ENCODE measurements around the gene UCP2.
"Not testable (repeated sequence)": the region's sequence is repeated elsewhere in the genome, so short reads cannot be mapped to it uniquely, and the experiment has no call there.

The UCP2 gene

DNA sequence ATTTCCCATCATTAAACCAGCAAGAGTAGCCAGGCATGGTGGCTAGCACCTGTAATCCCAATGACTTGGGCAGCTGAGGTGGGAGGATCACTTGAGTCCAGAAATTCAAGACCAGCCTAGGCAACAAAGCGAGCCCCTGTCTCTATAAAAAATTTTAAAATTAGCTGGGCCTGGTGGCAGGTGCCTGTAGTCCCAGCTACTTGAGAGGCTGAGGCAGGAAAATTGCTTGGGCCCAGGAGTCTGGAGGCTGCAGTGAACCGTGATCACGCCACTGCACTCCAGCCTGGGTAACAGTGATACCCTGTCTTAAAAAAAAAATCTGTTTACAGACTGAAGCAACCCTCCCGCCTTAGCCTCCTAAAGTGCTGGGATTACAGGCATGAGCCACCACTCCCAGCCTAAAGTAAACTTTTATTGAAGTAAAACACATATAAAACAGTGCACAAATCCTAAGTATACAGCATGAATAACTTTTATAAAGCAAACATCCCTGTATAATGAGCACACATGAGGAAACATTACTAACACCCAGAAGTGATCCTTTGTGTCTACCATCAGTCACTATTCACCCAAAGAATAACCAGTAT is 13.6 kb upstream of the UCP2 start:
- FAIRE-seq, result no peak

DNA sequence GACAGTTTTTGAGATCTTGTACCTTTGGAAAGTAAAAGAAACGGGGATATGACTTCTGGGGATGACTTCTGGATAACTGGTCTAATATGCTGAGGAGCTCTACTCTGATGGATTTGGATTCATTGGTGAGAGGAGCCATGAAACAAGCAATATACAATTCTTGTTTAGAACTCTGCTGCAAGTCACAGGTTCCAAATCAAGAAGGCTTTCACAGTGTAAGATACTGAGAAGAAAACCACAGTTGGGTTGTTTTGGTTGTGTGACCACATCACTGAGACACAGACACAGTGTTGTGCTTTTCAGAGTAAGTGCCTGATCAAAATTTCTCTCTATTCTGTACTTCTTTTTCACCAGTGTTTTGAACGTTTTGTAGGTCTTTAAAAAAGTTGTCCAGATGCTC is 13.1 kb upstream of the UCP2 start:
- FAIRE-seq, result peak; percentile 46

More for the DNA sequence above, 13.6 kb upstream of the UCP2 start:
- no peak for DNase-seq (ENCODE audit: extremely low spot score, insufficient read length, low read depth)

DNA sequence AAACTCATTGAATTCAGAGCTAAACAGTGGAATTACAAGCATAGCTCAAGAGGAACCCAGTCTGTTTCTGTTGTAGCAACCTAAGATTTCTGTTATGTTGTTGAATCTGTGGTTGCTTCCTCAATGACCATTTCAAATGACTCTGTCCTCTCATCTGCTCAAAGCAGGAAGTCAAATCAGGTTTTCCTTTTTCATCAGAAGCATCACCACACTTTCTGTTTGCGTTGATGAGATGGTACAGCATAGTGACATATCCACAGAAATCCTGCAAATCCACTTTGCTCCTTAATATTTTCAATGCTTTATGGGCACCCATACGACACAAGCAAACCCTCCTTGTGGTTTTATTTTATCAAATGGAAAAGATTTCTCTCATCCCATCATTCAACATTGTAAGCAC is 12.6 kb upstream of the UCP2 start:
- DNase-seq (ENCODE audit: extremely low spot score, insufficient read length, low read depth), result no peak
- peak; percentile 84 for FAIRE-seq

More for the DNA sequence above, 13.1 kb upstream of the UCP2 start:
- no peak for DNase-seq (ENCODE audit: extremely low spot score, insufficient read length, low read depth)

DNA sequence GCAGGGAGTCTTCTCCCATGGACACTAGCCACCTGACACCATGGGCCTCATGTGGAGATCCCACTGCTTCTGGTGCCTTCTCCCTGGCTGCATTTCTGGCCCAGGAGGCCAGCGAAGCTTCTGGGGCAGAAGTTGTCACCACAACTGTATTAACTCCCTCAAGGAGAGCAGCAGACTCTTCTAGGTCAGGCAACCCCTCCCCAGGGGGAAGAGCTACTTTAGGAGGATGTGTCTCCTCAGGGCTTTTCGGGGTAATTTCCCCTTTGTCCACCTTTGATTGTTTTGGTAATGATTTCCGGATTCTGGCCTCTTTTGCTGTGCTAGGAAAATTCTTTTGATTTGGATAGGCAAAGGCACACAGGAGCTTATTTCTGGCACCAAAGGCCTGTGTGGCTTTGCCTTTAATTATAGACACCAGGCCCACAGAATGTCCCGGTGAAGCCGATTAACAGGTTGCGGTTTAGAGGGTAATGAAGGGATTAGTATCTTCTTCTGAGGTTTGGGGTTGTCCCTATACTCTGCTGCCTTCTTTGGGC is 8.9 kb upstream of the UCP2 start:
- DNase-seq (ENCODE audit: extremely low spot score, insufficient read length, low read depth) (no peak), FAIRE-seq (peak; percentile 76)

DNA sequence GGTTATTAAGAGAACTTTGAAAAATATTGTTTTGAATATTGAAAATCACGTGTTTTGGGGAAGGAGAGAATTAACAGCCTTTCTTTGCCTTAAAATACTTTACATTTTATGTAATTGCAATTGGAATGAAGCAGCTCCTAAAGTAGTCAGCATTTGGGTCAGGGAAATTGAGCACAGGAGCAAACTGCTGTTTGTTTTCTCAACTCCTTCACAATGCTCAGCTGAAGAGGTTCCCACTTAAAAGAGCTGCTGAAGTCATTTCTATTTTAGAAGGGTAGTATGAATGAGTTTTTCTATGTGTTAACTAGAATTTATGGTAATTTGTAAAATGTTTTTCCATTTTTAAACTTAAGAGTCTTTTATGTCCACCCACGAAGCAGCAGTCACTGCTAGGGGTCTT is 8.1 kb upstream of the UCP2 start:
- no peak for FAIRE-seq
- DNase-seq (ENCODE audit: extremely low spot score, insufficient read length, low read depth), result no peak

DNA sequence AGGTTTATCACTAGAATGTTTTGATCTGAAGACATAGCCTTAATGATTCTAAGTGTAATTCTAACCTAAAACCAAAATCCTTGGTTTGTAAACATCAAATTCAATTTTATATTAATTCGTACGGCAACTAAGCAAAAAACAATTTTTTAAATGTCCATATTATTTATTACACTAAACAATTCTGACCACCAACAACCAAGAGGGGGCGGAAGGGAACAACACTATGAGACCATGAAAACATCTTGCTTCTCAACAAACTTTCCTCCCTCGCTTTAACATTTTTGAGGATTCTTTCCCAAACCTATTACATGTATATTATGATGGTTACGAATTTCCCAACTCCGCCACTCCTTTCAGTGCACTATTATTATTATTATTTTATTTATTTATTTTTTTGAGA is 6.5 kb upstream of the UCP2 start:
- FAIRE-seq (no peak), DNase-seq (ENCODE audit: extremely low spot score, insufficient read length, low read depth) (no peak)

DNA sequence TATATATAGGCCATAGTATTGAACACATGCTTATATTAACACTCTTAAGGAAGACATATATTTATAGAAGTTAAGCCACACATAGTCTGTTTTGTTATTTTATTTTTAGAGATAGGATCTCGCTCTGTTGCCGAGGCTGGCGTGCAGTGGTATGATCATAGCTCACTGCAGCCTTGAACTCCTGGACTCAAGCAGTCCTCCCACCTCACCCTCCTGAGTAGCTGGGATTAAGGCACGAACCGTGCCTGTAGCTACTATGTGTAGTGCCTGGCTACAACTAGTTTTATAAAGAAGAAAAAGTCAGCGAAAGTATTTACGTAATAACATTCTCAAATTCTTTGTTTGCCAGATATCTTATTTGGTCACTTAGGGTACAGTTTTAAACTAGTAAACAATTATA is 5.6 kb upstream of the UCP2 start:
- FAIRE-seq, result no peak
- DNase-seq (ENCODE audit: extremely low spot score, insufficient read length, low read depth), result no peak

DNA sequence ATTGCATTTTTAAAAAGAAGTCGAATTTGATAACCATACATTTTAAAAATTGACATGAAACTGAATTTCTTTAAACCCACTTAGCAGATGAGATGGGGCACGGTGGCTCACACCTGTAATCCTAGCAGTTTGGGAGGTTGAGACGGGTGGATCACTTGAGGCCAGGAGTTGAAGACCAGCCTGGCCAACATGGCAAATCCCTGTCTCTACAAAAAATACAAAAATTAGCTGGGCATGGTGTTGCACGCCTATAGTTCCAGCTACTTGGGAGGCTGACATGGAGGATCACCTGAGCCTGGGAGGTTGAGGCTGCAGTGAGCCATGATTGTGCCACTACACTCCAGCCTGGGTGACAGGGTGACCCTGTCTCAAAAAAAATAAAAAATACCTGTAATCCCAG is 3.0 kb upstream of the UCP2 start:
- DNase-seq (ENCODE audit: extremely low spot score, insufficient read length, low read depth); FAIRE-seq: not testable (repeated sequence)

DNA sequence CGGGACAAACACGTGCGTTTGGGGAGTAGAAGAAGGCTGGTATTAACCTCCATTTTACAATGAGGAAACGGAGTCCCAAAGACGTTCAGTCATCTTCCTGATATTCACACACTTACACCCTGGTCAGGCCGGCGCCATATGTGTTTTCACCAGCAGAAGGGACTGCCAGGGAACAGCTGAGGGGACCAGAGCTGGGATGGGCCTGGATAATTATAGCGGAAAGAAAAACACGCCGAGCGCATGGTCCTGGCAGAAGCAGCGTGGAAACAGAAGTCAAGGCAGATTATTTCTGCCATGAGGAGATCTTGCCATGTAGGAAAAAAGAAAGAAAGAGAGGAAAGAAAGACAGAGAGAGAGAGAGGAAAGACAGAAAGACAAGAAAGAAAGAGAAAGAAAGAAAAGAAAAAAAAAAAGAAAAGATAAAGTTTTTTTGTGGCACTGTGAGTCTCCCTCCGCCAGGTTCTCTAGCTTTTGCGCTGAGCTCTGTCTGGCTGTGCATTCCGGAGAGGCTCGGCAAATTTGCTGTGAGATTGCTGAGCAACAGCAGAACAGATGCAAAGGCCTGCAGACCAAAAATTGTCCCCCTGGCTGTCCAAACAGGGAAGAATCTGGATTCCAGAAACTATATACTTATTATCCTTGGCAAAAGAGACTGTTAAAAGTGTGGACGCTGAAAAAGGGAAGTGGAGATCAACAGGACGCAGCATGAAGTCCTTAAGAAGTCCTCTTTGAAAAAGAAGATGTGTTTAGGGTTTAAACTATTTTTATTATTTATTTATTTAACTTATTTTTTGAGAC is 1.3 kb upstream of the UCP2 start:
- DNase-seq (ENCODE audit: extremely low spot score, insufficient read length, low read depth) (no peak), FAIRE-seq (no peak)

DNA sequence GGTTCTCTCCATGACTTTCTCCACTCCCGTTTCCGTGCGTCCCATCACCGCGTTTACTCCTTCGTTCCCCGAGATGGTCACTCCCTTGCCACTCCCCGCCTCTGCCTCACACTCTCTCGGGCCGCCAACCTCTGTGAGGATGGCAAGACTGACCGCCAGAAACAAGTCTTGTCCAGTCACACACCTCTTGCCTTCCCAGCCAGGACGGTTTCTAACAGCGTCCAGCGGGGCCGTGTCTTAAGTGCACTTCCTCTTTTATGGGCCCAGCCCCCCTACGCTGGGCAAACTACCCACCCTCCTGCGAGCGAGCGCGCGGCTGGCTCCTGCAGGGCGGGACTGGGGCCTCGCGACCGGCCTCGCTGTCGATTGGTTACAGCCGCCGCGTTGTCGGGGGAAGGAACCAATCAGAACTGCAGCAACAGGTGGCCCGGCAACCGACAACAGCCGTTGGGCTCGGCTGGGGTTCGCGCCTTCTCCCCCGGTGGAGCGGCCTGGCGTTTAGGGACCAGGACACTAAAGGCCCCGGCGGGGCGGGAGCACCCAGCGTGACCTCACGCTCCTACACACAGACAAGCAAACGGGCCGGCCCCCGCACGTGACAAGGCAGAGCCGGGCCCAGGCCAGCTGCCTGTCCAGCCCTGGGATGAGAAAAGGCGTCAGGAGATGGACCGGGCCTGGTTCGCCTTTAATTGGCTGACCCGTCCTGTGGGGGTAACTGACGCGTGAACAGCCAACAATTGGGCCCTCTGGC is 522 bp upstream of the UCP2 start:
- FAIRE-seq (peak; percentile 85), DNase-seq (ENCODE audit: extremely low spot score, insufficient read length, low read depth) (peak; percentile 93)

DNA sequence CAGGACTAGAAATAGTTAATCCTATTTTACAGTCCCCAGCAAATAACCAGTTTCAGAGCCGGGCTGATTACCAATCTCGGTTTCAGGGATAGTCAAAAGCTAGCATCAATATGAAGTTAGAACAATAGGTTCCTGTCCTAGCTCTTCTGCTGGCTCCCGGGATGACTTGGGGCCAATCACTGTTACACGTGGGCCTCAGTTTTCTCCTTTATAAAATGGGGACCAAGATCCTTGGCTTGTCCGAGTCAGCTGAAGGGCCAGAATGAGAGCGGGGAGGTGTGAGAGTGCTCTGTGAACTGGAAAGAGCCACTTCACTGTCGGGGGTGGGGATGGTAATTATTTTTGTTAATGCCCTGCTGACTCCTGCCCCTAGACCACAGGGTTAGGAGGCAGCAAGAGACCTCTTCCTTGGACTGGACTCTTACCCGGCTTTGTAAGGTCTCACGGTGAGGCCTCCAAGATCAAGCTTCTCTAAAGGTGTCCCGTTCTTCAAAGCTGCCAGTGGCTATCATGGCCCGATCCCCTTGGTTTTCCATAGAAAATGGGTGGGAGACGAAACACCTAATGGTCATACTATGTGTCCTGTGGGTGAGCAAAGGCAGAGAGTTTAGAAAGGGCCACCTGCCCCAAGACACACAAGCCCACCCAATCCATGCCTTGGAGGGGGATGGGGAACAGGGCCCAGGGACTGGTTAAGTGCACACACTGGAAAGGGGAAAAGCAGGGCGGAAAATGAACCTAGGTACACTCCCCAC is 1.4 kb downstream of the UCP2 start:
- FAIRE-seq, result no peak
- DNase-seq (ENCODE audit: extremely low spot score, insufficient read length, low read depth), result no peak

DNA sequence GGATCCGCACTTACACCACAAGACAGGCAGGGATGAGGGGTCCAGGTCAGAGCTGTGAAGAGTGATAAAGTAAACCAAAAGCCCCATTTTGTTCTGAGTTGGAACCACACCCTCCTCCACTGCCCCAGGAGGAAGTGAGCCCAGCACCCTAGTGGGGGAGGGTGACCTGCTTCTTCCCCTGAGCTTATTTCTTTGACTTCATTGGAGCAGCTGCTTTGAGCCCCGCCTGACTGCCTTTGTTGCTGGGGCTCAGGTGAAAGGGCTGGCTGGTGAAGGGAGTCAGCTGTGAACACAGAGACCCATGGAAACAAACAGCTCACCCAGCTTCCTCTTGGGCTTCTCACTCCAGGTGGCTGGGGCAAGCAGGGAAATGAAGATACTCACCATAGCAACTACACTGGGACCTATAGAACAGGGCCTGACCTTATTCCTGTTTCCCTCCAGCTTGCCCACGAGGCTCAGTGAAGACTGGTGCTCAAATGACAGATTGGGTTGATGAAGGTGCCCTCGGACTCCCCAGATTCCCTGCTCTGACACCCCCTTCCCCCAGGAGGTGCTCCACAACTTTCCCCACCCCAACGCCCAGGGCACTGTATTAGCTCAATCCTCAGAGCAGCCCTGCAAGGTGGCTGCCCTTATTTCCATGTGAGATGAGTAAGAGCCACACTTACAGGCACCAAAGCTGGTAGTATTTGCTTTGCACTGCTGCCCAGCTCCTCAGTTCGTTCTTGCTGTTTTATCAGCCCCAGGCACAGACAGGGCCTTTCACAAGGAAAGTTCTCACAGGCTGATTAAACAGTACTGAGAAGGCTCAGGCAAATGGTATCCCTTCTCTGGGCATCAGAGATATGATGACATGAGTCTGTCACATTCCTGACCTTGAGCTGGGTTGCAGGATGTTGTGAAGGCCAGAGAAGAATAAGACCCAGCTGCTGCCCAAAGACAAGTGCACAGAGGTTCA is 2.4 kb downstream of the UCP2 start:
- peak; percentile 62 for DNase-seq (ENCODE audit: extremely low spot score, insufficient read length, low read depth)
- FAIRE-seq, result peak; percentile 81

DNA sequence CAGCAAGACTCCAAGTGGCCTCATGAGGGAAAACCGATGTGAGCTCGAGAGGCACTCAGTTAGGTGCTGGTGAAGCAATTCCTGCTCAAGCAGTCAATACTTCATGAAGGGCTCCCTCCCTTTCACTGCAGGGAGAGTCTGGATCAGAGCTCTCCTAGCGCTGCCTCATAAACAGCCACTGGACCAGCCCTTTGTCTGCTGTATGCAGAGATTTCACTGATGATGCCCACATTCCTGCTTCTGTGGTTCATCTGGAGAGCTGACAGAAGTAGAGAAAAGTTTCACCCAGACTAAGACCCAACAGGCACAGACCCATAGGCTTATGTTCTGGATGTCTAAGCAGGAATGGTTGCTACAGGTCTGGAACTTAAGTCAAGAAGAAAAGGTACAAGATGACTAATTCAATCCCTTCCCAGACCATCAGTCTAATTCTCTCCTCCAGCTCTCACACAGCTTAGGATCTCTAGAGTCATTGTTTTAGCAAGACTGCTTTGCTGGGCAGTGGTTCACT is 4.0 kb downstream of the UCP2 start:
- no peak for FAIRE-seq
- no peak for DNase-seq (ENCODE audit: extremely low spot score, insufficient read length, low read depth)

DNA sequence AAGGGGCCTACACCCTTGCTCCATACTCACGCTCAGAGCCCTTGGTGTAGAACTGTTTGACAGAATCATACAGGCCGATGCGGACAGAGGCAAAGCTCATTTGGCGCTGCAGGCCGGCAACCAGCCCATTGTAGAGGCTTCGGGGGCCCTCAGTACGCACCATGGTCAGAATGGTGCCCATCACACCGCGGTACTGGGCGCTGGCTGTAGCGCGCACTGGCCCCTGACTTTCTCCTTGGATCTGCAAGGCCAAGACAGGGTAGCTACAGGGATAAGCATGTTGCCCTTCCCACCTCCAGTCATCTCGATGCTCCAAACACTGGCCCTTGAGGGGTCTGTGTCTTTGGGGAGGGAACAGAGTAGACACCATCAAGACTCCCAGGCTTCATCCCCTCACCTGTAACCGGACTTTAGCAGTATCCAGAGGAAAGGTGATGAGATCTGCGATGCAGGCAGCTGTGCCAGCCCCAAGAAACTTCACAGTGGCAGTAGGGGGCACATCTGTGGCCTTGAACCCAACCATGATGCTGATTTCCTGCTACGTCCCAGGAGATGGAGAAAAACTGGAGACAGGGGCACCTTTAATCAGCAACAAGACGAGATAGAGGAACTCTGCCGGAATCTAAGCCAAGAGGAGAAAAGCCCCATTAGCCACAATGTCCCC is 4.7 kb downstream of the UCP2 start:
- no peak for FAIRE-seq
- DNase-seq (ENCODE audit: extremely low spot score, insufficient read length, low read depth), result no peak

DNA sequence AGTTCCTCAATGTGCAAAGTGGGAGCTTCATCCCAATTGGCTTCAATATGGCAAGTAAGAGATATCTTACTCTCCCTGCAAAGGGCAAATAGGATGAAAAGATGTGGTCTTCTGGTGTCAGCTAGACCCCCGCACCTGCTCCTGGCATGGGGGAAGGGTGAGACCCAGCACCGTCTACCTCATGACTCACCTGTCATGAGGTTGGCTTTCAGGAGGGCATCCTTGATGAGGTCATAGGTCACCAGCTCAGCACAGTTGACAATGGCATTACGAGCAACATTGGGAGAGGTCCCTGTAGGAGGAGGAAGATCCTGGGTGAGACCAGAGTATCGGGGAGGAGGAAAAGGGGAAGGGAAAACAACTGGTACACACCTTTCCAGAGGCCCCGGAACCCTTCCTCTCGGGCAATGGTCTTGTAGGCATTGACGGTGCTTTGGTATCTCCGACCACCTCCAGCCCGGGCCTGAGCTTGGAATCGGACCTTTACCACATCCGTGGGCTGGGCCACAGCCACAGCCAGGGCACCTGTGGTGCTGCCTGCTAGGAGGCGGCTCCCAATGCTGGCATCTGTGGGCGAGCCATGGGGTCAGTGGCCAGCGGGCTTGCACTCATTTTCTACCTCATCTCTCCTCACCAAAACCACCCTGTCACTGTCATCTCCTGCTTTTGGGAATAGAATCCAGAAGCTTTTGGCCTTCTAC is 6.0 kb downstream of the UCP2 start:
- FAIRE-seq (no peak), DNase-seq (ENCODE audit: extremely low spot score, insufficient read length, low read depth) (no peak)

DNA sequence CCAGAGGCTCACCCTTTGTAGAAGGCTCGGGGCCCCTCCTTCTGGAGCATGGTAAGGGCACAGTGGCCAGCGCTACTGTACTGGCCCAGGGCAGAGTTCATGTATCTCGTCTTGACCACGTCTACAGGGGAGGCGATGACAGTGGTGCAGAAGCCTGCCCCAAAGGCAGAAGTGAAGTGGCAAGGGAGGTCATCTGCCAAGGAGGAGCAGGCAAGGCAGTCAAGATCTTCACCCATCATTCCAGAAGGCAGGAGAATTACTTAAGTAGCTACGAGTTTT is 7.2 kb downstream of the UCP2 start:
- DNase-seq (ENCODE audit: extremely low spot score, insufficient read length, low read depth), result no peak
- FAIRE-seq, result no peak

DNA sequence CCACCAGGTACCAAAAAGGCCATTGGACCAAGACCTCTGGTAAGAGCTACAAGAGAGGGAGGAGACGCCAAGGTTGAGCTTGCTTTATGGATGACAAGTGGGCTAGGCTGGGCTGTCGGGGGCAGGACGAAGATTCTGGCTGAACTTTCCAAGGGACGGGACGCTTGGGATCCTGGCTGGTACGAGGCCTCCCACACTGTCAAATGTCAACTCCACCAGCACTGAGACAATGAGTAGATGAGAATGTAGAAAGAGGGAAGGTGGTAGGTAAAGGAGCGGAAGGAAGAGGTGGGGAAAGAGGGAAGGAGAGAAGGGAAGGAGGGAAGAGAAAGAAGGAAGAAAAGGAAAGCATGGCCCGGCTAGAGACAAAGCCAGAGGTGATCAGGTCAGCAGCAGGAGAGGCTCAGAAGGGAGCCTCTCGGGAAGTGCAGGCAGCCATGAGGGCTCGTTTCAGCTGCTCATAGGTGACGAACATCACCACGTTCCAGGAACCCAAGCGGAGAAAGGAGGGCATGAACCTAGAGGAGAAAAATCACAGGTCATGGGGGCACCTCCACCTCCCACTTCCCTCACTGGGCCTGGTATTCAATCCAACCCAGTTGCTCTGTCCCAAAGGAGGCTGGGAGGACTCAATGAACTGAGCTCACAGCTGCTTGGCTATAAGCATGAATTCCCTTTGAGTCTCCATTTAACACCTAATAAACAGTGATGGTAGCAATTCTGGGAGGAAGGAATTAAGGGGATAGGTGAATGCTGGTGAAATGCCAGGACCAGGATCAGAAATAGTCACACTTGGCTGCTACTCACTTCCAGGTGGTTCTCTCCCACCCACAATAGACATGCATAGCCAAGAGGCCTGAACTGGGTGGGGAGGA is 7.8 kb downstream of the UCP2 start:
- FAIRE-seq (no peak), DNase-seq (ENCODE audit: extremely low spot score, insufficient read length, low read depth) (no peak)
